CD4-positive, alpha-beta T cell treated with Interleukin-4 for 4 hours (primary cell): Measurements from ENCODE around the gene PDE10A.

Source experiments
- DNase-seq: peaks from one replicate; pipeline ENCODE4 v3.0.0-alpha.2; 2020

Gene PDE10A

DNA sequence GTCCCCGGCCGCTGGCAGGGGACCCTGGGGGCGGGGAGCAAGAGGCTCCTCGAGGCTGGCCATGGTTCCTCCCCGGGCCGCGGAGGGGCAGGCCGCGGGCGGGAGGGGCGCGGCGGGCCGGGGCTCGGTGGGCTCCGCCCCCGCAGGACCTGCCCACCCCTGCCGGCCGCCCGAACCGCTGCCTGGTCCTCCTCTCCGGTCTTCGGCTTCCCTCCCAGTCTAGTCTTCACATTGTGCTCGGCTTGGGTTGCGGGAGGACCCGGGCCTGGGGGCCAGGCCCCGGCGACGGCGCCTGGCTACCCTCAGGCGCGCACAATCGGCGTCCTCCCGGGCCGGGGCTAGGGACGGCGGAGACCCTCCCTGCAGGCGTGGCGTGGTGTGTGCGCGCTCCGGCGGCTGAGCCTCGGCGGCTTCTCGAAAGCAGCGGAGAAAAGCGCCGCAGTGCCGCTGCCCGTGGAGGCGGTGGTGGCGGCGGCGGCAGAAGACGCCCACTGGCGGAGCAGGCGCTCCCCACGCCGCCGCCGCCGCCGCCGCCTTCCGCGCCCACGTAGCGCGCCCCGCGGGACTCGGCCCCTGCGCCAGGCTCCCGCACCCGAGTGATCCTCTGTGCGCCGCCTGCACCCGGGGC, at the start of gene PDE10A:
Gene PDE10A (minus strand): TSS at position 493 of the 628 bp plus-strand sequence. CDS start 430 bp downstream, at position 63.
- DNase-seq = no peak

DNA sequence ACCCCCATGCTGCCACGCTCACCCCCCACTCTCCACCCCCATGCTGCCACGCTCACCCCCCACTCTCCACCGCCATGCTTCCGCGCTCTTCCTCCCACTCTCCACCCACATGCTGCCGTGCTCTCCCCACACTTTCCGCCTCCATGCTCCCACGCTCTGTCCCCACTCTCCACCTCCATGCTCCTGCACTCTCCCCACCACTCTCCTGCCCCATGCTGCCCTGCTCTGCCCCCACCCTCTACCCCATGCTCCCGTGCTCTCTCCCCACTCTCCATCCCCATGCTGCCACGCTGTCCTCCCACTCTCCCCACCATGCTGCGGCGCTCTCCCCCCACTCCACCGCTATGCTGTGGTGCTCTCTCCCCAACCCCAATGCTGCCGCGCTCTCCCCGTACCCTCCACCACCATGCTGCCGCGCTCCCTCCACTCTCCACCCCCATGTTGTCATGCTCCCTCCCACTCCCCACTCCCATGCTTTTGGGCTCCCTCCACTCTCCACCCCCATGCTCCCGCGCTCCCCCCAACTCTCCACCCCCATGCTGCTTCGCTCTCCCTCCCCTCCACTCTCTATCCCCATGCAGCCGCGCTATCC, 46.0 kb upstream of the PDE10A start:
- DNase-seq = no peak

DNA sequence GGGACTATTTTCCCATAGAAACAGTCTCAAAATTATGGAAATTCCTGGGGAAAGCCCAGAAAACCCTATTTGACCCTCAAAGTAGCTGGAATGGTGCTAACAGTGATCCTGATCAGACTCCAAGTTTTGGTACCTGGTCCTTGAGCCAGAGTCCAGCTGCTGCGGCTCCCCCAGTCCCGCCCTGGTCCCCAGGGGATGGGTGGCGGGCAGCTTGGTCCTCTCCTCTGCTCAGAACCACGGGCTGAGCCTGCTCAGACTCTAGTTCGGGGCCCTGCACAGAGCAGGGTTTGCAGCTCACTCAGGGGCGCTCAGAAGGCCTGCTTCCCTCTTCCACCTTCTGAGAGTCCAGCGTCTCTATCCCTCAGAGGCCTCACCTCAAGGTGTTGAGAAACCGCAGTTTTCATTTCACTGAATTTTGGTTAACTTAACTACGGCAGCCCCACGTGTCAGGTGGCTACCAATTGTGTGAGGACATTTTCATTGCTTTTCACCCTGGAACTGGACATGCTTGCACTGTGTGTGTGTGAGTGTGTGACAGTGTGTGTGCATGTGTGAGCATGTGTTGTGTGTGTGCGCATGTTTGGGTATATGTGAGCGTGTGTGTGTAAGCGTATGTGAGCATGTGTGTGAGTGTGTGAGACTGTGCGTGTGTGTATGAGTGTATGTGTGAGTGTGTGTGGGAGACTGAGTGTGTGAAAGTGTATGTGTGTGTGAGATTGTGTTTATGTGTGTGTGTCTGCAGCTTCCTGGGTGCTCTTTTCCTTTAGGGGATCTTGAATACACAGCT, 44.2 kb upstream of the PDE10A start:
- no peak for DNase-seq

DNA sequence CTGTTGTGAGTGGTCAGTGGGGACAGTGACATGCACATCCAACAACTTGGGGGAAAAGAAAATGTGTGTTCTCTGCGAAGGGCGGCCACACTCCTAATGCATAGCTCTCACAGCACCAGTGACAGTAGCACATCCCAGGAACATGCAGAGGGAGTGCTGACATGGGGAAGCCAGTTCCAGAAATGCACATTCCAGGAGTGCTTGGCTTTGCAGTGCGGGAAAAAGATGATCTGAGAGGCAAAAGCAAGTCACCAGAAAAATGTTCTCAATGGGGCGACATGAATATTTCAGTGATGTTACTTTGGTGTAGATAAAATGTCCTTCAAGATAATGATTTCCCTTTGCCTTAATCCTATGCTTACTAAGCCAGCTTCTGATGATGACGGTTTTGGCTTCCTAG, 42.9 kb upstream of the PDE10A start:
- DNase-seq = no peak

DNA sequence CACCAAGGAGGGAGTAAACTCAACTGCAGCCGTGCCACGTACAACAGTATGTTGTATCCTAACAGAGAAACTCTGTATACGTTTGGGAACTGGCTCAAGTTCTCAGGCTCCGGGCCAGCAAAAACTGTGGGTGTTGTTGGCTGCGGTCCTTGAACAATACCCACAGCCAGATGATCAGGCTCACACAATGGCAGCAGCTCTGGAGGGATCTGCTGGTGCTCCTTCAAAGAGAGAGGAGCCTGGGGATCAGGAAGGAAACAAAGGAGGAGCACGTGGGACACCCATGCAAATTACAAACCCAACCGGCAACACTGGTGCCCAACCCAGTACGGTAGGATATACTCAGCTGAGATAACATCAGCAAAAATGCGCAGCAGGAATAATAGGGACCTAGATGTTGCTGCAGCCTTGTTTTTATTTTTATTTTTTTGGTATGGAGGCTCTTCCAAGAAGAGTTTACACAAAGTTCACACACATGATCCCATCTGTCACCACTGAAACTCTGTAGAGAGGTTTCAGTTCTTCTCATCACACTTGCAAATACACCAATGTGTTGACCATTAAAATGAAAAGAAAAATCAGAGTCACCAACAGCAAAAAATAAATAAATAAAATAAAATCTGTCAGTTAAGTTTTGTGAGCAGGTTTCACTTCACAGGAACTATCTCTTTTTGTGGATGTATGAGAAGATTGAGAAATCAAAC, 41.2 kb upstream of the PDE10A start:
- DNase-seq = no peak

DNA sequence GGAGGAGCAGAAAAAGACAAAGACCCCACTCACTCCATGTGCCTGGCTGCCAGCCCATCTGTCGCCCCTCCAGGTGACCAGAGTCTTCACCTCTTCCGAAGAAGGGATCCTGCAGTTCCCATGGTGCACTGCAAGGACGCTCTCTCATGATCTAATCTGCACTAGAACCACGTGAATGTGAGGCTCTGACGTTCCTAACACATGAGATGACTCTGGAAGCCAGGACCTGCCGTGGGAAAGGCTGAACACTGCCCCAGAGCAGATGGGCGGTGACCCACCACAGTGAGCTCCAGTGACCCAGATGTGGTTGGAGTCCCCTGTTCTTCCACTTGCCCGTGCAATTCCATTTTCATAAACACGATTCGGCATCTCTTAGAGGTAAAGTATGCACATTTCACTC, 39.6 kb upstream of the PDE10A start:
- no peak for DNase-seq

DNA sequence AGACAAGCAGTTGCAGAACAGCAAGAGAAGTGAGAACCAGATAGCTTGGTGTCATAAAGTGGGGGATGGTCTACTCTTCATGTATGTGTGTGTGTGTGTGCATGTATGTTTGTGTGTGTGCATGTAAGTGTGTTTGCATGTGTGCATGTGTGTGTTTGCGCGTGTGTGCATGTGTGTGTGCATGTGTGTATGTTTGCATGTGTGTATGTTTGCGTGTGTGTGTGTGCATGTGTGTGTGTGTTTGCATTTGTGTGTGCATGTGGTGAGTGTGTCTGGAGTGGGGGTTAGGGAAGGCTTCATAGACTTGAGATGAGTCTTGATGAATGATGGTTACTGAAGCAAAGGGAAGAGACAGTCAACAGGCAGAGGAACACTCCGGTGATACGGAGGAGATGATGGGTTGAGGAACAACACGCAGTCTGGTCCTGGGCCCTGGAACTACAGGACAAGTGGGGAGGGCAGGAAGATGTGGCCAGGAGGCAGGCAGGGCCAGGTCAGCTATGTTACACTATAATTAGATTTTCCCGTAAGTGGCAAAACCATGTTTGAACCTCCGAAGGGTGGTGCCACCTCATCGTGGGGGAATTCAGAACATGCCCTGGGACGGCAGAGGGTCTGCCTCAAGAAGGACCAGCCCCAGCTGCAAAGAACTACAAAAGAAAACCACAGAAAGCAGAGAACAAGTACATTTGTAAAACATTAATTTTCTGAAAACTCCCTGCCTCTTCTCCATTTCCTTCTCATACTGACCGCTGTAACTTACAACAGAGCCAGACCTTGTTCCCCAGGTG, 38.7 kb upstream of the PDE10A start:
- no peak for DNase-seq

DNA sequence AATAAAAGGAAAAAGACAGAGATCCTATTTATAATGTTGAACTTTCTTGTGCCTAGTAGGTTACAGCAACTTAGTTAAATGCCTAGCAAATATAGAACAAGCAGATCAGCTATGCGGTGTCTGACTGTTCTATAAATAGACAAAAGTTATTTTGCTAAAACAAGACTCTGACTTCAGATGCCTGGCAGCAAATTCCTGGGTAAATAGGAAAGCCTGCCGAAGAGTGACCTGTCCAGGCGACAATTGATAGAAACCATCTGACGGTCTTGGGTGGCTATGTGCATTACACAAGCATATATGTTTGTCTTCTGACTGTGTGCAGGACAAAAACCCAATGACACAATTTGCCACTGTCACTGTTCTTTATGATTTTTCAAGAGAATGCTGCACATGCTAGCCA, 38.0 kb upstream of the PDE10A start:
- no peak for DNase-seq

DNA sequence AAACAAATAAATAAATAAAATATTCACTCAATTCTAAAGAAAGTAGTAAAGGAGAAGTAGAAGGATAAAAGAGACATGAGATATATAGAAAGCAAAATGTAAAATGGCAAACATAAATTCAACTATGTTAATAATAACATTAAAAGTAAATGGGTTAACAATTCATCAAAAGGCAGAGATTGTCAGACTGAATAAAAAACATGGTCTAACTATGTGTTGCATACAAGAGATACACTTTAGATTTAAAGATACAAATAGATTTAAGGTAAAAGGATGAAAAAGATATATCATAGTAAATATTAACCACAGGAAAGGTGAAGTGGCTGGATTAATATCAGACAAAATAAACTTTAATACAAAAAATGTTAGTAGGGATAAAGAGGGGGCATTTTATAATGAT, 35.8 kb upstream of the PDE10A start:
- no peak for DNase-seq

DNA sequence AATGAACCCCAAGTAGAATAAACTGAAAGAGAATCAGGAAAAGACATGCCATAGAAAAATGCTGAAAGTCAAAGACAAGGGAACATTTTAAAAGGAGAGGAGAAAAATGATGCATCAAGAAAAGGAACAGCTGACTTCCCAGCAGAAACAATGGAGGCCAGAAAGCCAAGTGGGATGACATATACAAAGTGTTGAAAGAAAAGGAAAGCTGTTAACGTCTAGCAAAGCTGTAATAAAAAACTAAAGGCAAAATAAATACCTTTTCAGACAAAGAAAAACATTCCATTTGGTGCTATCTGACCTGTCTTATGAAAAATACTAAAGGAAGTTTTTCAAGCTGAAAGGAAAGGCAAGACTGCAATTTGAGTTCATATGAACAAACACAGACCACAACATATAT, 34.1 kb upstream of the PDE10A start:
- no peak for DNase-seq

DNA sequence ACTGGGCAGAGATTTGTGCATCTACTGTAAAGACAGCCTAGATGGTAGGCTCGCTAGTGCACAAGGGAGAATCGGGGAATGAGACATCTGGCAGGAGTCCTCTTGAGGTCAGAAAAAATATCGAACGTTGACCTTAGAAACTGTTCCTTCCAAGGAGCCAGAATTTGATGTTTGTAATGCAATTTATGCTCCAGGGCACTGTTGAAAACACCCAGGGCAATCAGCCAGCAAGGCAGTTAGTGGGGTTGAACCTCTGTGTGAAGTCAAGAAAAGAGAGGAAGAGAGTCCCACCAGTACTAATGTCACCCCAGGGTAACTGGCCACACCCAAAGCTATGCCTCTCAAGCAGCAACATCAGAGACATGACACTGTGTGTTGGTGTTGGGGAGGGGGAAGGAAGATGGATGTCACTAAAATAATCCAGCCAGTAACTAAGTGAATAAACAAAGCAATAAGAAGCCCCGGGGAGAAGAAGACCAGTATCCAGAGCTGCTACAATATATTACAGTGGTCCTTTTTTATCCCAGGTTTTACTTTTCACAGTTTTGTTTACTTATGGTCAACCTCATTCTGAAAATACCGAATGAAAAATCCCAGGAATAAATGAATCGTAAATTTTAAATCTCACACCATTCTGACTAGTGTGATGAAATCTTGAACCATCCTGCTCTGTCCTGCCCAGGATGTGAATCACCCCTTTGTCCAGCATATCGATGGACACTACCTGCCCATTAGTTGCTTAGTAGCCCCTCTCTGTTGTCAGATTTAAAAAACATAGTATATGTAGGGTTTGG, 32.9 kb upstream of the PDE10A start:
- DNase-seq = no peak

DNA sequence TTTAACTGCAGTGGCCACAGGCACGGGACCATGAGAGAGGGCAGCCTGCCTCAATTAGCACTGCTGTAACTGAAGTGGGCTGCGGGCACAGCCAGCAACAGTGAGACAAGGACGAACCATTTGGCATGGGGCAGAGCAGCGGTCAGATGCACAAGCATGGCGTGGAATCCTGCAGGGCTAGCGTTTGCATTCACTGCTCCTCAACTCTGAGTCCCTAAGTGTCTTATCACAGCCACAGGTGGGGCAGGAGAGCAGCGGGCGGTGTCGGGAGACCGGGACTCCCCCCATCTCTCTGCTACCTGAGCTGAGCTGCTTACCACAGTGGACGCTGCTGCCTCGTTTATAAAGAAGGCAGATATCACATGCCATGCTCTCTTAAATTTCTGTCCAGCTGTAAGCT, 31.3 kb upstream of the PDE10A start:
- DNase-seq = no peak

DNA sequence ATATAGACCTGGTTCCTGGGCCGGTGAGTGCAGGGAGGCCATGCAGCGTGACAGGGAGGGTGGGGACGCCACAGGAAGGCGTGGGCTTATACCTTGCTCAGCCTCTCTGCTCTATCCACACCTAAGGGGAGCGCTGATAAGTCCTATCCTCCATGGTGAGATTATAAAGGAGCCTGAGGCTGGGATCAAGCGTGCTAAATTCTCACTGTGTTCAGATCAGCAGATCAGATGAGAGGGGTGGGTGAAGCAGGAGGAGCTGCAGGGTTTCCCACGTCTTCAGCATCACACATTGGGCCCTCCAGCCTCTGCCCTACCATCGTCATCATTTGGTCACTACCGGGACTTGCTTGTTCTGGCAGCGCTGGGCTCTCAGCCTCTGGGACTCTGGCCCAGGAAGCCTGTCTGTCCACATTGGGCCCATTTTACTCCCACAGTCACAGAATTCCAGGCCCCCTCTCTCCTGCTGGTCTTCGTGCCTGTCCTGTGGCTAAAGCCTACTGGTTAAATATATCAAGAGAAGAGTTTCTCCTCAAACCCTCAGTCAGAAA, 29.1 kb upstream of the PDE10A start:
- no peak for DNase-seq

DNA sequence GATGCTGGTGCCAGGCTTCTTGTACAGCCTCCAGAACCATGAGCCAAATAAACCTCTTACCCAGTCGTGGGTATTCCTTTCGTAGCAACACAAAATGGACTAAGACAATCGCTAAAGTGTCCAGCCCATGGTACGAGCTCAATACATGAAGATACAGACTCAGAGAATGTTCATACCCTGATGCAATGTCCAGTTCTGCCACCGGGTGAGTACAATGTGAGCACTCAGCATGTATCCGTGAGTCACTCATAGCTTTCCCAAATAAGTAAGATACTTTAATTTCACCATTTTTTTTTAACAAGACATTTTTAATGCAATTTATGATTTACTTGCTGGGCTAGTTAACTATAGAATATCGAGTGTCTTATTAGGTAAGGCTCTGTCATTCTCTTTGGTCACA, 26.7 kb upstream of the PDE10A start:
- DNase-seq = no peak

DNA sequence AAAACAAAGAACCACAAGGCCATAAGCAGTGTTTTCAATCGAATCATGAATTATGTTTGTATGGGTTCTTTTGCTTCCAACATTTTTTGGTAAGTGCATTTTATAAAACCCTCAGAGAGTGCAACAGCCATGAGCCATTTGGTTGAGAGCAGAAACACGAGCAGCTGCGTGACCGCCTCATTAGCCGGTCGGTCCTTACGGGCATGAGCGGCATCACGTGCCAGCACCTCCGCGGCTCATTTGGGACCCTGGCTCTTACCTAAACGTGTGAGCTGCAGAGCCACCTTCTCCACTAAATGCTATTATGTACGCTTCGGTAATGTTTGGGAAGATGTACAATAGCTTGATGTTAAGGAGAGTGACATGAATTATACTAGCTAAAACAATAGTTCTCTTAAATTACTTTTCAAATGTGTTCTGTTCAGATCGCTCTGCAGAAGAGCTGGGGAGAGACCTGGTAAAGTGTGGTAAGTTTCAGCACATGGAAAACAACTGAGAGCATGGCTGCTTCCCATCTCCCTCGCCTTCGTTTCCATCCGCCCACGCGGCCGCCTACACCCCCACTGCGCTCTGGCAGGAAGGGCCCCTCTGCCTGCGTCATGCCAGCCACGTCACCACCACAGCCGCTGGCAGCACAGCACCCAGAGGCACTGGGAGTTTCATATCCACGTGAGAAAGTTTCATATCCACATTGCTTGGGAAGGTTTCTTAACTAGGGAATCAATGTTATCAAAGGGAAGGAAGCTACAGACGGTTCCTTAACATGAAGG, 23.7 kb upstream of the PDE10A start:
- no peak for DNase-seq

DNA sequence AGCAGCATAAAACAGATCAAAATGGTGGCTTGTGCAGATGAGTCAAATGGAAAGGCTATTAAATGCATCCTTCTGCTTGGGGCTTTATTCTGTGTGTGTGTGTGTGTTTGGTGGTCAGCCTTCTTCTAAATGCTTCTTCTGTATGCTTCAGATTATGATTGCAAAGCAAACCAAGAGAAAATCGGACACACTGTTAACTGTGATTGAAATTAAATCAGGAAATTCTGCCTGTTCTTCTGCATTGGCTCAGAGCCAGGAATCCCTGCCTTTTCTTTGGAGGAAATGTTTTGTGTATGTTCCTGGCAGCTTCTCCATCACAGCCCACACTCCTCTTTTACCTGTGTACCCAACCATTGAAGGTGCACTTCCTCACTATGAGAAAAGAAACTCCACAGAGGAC, 22.3 kb upstream of the PDE10A start:
- no peak for DNase-seq

DNA sequence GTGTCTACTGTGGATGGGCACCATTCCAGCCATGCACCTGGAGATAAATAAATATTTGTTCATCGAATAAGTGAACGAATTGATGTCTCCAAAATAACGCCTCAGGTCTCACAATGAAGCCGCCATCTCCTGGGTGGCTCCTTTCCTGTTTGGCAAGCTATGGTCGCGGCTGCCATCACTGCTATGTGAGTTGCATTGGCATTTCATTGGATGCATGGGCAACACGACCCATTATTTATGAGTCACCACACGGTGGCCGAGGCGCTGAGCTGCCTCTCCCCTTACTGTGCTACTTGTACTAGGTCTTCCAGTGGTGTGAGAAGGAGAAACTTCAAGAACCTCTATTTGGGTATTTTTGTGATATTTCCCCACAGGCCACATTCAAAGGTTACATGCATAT, 21.3 kb upstream of the PDE10A start:
- DNase-seq = no peak

DNA sequence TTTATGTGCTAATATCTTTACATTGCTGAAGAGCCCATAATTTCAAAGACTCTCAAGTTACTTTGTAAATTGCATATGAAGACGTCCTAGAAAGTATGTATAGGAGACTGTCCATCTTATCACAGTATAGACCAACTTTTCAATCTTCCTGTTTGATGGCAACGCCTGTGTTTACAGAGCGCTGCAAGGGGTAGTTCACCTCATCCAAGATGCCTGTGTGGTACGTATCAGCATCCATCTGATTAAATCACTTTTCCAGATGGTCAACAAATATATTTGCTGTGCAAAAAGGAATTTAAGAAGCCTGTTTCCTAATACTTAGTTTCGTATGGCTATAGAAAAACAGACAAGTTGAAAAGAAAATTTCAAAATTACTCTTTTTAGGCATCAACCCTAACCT, 17.9 kb upstream of the PDE10A start:
- no peak for DNase-seq

DNA sequence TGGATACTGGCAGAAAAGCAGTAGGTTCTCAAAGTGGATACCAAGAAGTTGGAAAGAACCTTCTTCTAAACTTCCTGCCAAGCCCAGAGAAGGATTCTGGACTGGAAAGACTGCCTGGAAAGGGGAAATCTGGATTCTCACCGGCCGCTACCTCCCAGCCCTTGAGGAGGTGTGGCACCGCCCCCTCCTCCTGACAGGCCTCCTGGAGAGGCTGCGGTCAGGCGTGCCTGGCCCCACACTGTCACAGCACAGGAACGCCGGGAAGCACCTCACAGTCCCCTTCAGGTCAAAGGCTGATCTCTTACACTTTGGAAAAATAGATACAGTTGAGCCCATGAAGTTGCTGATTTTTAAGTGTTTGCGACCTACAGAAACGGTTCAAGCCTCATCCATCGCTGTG, 16.3 kb upstream of the PDE10A start:
- DNase-seq = no peak

DNA sequence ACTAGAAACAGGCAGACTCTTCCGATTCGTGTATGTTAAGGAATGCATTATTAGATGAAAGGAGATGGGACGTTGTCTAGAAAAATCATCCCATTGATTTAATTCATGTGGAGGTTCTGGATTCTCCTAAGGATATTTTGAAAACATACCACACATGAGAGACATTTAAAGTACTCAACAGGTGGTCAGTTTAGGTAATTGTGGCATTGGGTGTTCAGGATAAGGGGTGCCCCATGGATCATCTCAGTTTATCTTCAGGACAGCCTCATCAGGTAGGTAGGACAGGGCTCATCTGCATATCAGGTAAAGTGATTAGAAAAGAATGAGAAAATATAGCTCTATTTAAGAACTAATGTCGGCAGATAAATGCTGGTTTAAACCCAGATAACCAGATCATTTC, 15.9 kb upstream of the PDE10A start:
- DNase-seq = no peak

DNA sequence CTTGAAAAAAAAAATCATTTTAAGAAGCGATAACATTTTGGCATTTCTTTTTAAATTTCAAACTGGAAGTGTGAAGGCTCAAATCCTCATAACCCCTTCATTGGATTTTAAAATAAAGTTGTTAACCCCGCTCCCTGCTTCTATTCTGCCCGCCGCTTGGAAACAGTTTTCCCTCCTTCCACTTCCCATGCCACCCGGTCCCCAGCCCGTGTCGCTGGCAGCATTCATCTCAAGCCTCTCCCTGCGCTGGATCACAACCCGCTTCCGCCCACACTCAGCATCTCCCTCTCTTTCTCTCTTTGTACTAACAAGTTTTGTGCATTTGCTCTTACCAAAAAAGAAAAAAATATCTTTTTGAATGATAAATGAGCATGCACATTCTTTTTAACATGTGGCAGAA, 15.4 kb upstream of the PDE10A start:
- no peak for DNase-seq
